IPS DF 19.7 (cell line): Measurements from ENCODE around the gene NCEH1.

Experiments
- DNase-seq: peaks from one replicate; pipeline ENCODE4 v3.0.0-alpha.2; 2013; ENCODE audit warnings: low read depth, low spot score

NCEH1 gene

DNA sequence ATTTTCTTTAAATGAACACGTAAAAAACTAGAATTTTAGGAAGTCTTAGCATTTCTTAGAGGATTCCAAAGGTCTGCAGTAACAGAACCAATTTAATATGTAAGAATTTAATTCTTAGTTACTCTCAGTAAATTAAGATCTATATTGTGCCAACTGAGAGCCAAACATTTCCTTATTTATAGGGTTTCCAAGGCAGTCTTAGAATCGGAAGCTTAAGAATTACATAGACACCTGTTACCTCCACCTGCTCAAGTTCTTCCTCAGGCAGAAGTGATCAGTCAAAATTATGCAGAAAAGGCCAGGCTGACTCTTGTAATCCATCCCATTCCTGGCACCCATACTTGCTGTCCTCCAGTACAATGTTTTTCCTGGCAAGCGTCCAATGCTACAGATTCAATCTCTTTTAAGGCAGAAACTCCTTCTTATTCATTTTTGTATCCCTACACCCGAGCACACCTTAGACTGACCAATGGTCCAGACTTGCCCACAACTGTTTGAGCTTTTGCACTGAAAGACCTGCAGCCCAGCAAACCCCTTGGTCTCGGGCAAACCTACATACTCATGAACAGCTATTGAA, 64.3 kb downstream of the NCEH1 start:
- no peak for DNase-seq

DNA sequence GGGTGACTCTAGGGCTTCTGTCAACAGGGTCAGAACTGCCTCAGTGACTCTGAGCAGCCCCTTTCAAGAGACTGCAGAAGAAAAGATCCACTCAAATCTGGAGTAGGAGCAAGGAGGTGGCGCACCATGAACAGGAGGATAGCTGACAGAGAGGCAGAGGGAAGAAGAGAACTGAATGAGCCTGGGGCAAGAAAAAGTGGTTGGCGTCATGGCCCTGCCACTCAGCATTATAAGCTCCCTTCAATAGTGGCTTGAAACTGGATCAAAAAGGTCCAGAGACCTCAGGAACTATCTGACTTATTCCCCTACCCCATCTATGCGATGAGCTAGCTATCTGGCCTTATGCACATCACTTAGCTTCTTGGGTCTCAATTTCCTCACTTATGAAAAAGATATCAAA, 66.6 kb downstream of the NCEH1 start:
- DNase-seq: no peak

DNA sequence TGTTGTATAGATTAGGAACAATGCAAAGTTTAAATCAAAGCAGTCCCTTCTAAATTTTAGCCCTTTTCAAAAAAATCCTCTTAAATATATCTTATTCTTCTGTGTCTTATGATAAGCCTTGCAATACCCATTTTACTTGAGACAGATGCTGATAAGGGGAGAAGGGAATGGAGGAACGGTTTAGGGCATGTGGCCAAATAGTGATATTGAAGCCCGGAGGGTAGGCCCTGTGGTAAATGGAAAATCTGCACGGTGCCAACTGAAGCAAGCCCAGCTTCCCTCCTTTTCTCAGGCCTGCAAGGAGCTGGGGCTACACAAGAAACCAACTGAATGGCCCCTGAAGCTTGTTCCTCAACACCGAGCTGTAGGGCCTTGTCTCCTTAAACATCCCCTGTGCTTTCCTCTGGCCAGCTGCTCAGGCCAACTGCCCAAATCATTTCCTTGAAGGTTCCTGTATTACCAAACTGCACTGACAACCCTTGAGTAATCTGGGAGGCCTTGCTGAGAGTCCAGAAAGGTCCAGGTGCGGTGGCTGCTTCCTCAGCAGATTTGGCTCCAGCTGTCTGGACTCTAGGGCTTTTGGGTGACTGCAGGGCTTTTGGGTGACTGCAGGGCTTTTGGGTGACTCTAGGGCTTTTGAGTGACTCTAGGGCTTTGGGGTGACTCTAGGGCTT, 67.2 kb downstream of the NCEH1 start:
- no peak for DNase-seq

DNA sequence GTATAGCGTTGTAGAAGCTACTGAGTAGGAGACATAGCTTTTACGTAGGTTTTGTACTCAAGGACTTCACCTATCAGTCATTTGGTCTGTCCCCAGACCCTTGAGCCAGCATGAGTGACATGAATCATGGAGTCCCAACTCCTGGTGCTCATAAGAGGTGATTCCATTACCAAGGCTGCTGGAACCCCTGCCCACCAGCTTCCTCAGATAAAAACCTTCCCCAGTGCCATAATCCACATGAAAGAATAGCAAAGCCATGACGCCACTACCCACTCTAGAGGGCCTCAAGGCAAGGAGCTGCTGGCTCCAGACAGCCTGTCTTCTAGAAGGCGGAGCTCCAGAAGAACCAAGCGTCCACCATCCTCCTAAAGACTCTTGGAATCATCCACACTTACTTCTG, 69.6 kb downstream of the NCEH1 start:
- no peak for DNase-seq

DNA sequence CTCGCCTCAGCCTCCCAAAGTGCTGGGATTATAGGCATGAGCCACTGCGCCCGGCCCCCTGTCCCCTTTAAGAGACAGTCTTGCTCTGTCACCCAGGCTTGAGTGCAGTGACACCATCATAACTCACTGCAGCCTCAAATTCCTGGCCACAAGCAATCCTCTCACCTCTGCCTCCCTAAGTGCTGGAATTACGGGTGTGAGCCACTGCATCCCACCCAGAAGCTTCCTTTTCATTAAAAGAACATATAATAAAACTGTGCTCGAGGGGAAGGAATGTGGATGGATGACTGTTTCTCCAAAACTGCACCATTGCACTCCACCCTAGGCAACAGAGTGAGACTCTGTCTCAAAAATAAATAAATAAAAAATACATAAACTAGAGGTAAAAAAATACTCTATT, 70.1 kb downstream of the NCEH1 start:
- DNase-seq: no peak

DNA sequence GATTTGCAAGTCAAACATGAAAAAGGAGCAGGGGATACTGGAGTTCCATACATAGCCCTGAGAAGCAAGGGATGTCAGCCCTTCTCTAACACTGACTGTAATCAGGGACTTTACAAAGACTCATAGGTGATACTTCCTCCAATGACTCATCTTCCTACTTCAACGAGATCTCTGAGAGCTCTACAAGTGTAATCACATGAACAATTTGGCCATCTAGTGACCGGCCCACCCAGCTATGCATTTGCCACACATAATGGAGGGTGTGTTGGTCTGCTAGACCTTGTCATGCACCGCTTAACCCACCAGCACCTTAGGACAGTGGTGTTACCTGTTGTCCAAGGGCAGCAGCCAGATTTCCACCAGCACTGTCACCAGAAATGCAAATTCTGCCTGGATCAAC, 75.3 kb downstream of the NCEH1 start:
- no peak for DNase-seq

DNA sequence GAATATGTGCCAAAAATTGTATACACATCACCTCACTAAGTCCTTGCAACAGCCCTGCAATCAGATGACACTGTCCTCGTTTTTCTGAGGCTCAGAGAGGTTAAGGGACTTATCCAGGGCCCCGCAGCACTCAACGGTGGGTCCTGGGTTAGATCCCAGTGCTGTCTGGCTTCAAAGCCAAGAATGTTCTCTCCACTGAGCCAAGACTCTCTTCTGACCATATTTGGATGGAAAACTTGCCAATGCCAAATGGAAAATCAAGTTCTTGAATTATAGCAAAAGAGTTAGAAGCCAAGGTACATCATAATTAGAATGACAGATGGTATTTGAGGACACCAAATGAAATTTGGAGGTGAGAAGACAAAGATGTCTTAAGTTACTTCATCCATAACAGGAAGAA, 75.9 kb downstream of the NCEH1 start:
- no peak for DNase-seq

DNA sequence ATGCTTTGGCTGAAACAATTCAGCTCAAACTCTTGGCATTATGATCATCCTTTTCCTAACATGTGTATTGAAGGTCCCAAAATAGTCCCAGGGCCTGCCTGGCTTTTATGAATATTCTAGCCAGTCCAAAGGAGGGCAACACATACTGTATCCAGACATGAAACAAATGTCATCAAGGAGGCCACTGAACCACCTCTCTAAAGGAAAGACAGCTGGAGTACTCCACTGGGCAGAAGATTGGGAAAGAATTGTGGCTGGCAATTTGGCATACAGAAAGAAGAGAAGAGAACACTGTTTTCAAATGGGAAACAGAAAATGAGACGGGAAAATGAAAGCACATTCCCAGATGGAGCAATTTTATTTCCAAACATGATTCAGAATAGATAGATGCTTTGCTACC, 80.6 kb downstream of the NCEH1 start:
- no peak for DNase-seq

DNA sequence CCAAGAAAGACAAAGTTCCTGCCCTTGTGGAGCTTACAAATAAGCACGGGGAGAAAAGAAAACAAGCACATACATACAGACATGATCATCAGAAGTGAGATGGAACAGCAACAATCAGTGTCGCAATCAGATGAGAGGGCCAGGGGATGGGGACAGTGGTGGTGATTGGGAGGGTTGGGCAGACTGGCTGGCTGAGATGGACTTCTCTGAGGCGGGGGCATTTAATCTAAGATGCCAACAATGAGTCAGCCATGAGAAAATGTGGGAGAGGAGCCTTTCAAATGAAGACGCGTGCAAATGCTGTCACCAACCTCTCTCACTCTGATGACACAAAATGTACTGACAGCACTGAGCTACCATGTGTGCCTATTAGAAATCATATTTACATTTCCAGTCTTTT, 81.4 kb downstream of the NCEH1 start:
- DNase-seq: no peak

- no peak for DNase-seq
These were observed 83.6 kb downstream of the NCEH1 start for GRCh38 chr3:172627057-172627809.

DNA sequence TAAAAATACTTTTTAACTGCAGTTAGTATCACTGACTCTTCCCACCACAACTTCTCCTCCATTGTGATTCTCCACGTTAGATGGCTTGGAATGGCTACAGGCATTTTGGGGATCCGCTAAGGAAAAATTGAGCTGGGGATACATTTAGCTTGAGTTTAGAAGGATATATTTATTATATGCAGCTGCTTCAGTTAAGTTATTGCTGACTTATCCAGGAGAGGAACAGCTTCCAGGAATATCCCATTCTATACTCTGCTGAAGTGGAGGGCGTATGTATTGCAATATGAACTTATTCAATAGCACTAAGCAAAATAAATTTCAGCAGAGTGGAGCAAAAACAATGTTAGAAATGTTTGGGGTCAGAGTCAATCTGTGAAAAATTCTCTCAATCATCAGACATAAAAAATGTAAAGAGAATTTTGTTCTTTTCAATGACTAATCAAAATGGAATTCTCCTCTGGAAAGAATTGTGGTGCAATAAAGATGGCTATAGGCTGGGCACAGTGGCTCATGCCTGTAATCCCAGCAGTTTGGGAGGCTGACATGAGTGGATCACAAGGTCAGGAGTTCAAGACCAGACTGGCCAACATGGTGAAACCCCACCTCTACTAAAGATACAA, 84.7 kb downstream of the NCEH1 start:
- no peak for DNase-seq

DNA sequence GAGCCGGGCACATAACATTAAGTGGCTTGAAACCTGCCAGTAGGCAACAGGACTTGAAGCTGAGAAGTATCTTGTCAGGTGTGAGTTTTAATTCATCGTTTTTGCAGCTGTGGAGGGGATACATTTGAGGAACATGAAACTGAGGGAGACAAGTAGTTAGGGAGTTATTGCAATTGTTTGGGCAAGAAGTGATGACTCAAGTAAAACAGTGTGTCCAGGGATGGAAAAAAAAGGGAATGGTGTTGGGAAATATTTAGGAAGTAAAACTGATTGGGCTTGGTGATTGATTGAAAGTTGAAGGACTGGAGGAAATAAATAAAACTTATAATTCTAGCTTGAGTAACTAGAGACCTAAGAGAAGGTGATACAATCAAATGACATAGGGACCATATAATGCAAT, 85.5 kb downstream of the NCEH1 start:
- no peak for DNase-seq

DNA sequence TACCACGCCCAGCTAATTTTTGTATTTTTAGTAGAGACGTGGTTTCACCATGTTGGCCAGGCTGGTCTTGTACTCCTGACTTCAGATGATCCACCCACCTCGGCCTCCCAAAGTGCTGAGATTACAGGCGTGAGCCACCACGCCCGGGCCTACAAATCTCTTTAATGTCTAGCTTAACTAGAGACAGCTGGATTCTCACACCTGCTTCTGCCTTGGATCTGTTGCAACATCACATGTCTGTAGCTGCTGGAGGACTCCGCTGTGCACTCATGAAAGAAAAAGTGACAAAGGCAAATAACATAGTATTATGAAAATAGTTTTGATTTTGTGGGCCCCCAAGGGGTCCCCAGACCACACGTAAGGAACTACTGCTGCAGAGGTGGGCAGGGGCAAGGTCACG, 85.9 kb downstream of the NCEH1 start:
- no peak for DNase-seq

DNA sequence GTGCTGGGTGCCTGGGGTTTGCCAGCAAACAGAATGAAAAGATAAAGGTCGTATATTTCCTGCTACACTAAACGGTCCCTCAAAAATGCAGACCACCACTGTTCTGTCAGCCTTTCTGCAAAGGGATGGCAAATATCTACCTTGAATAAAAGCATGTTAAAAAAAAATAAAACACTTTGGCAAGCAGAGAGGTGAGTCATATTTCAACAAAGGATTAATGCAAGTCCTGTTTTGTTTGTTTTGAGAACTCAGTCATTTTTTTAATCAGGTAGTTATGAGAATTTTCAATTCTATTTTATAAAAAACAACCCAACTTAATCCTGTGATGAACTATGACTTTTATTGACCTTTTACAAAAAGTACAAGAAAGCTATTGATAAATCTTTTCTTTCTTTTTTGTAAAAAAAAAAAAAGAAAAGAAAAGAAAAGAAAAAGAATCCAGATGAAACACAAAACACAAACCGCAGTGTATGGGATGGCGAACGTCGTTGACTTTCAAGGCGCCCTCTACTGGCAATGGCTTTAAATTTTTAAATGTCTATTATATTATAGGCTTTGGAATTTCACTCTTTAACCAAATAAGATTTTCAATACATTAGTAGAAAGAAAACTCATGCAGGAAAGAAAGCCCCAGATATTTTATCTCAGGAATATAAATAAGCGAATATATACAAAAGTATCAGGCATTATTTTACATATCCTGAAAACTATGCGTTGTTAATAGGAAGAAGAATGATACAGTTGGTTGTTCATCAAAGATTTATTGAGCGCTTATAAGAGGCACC, 87.8 kb downstream of the NCEH1 start:
- no peak for DNase-seq

DNA sequence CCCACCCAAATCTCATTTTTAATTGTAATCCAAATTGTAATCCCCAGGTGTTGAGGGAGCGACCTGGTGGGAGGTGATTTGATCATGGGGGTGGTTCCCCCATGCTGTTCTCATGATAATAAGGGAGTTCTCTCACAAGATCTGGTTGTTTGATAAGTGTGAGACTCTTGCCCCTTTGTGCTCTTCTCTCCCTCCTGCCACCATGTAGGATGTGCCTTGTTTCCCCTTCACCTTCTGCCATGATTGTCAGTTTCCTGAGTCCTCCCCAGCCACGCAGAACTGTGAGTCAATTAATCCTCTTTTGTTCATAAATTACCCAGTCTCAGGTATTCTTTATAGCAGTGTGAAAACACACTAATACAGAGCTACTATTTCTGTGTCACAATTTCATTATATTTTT, 88.7 kb downstream of the NCEH1 start:
- no peak for DNase-seq

GRCh38 chr3:172617976-172618375, 92.9 kb downstream of the NCEH1 start:
- DNase-seq: no peak

DNA sequence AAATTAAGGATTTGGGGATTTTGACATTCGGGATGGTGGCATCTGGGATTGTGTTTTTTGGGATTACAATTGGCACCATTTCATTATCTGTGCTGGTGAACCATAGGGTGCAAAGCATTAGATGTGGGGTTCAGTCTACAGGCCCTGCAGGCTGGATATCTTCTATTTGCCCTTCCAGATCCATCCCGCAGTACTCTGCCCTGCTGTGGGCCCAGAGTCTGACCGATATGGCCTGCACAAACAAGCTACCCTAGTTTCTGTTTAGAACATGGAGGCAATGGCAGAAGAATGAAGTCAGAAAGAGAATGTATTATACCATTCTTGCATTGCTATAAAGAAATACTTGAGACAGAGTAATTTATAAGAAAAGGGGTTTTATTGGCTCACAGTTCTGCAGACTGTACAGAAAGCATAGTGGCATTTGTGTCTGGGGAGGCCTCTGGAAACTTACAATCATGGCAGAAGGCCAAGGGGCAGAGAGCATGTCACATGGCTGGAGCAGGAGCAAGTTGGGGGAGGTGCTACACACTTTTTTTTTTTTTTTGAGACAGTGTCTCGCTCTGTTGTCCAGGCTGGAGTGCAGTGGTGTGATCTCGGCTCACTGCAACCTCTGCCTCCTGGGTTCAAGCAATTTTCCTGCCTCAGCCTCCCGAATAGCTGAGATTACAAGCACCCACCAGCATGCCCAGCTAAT, 93.7 kb downstream of the NCEH1 start:
- no peak for DNase-seq

DNA sequence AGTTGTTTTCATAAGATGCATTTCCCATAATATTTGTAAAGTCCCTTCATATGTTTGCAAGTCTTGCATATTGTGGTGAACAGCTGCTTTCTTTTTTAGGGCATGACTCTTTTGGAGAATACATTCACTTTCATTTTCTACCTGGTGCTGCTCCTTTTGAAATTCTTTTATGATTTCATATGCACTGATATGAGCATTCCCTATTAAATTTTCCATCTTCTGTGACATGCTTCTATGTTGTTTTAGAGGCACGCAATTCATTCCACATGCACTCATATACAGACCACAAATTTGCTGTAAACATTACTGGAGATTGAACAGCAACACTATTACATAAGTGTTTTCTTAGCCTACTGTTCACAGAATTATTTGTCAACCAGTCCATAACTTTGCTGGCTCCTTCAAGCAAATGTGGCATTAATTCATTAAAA, 94.8 kb downstream of the NCEH1 start:
- no peak for DNase-seq

GRCh38 chr3:172615296-172615695, 95.6 kb downstream of the NCEH1 start:
- DNase-seq: no peak

GRCh38 chr3:172614340-172615274, 96.3 kb downstream of the NCEH1 start:
- DNase-seq: no peak
